ENCODE measurements around the gene TP53RK.

The TP53RK gene

DNA sequence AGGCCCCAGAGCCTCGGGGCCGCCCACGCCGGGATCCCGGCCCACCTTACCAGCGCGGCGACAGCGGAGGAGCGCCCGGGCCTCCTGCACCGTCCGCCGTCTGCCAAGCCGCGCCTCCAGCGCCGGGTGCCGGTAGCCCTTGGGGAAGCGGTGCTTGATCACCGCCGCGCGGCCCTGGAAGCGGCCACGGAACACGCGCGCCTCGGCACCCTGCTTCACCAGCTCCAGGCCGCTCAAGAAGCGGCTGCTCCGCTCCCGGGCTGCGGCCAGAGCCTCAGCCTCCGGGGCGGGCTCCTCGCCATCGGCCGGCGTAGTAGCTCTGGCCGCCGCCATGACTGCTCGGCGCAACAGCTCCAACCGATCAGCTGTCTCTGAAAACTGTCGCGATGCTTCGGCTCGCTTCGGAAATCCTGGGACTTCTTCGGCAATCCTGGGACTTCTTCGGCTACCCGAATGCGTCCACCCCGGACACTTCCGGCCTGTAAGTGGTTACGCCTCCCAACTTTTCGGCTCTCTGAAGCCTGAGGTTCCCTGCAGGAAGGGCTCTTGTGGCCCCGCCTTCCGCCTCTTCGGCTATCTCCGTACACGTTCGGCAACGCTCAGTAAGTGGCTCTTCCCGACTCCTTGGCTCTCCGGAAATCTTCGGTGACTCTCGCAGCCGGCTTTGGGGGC lies at the start of gene TP53RK:
Gene TP53RK (minus strand): TSS at position 363 of the 672 bp plus-strand sequence. CDS start 30 bp downstream, at position 333.
- peak; percentile 76 to 94 (median 84) for DNase-seq

DNA sequence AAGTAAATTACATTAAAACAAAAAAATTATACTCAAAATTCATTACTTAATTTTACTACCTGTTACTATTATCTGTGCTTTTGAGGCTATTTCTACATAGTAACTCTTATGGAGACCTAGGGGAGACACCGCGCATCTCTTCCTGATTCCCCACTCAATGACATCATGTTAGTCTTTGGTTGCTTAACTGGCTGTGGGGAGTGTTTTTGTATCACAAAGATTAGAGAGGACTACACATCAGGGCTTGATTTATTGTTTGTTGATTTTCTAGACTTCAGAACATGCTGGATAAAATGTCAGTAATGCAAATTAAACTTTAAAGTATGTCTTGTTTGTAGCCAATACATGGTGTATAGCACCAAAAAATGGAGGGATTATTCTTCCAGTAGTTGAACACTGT lies 46.2 kb upstream of the TP53RK start:
- no peak for DNase-seq

DNA sequence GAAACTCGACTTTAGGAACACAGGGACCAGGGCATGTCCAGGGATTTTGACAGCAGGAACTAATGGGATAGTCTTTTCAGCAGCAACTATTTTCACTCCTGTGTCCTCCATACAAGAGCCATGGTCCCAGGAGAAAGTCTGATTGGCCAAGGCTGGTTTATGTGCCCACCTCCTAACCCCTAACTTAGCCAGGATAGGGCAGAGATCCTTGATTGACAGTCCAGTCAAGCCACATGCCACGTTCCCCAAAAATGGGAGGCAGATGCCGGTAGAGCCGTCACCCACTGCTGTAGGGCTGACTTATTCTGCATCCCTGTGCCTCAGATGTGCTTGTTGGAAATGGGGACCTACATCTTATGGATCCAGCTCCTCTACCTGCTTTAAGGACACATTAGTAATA lies 42.5 kb upstream of the TP53RK start:
- no peak for DNase-seq

DNA sequence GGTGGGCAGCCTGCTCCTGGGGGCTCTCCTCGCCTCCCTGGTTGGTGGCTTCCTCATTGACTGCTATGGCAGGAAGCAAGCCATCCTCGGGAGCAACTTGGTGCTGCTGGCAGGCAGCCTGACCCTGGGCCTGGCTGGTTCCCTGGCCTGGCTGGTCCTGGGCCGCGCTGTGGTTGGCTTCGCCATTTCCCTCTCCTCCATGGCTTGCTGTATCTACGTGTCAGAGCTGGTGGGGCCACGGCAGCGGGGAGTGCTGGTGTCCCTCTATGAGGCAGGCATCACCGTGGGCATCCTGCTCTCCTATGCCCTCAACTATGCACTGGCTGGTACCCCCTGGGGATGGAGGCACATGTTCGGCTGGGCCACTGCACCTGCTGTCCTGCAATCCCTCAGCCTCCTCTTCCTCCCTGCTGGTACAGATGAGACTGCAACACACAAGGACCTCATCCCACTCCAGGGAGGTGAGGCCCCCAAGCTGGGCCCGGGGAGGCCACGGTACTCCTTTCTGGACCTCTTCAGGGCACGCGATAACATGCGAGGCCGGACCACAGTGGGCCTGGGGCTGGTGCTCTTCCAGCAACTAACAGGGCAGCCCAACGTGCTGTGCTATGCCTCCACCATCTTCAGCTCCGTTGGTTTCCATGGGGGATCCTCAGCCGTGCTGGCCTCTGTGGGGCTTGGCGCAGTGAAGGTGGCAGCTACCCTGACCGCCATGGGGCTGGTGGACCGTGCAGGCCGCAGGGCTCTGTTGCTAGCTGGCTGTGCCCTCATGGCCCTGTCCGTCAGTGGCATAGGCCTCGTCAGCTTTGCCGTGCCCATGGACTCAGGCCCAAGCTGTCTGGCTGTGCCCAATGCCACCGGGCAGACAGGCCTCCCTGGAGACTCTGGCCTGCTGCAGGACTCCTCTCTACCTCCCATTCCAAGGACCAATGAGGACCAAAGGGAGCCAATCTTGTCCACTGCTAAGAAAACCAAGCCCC lies 36.2 kb upstream of the TP53RK start:
- DNase-seq, result no peak

DNA sequence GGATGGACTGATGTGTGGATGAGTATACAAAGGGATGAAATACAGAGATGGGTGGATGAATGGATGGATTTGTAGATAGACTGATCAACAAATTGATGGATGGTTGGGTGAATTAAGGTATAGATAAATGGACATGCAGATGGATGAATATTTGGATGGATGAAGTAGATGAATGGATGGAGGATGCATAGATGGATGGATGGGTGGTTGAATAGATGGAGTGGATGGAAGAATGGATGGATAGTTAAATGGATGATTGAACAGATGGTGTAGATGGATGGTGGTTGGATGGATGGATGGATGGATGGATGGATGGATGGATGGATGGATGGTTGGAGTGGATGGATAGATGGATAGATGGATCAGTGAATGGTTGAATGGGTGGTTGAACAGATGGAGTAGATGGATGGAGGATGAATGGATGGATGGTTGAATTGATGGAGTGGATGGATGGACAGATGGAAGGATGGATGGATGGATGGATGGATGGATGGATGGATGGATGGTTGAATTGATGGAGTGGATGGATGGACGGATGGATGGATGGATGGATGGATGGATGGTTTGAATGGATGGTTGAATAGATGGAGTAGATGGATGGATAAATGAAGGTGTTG lies 35.2 kb upstream of the TP53RK start:
- no peak for DNase-seq

DNA sequence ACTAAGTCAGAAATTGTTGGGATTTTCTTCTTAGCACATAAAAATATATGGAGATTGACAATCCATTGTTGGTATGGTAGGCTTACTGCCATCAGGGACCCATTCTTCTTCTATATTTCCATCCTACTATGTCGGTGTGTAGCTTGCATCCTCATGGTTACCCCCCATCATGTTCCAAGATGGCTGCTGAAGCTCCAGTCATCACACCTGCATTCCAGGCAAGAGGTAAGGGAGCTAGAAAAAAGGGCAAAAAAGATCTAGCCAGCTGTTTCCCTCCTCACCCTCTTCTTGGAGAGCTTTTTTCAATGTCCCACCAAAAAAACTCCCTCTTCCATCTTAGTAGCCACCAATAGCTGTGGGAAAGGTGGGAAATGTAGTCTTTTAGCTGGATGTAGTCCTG lies 33.8 kb upstream of the TP53RK start:
- DNase-seq, result no peak

DNA sequence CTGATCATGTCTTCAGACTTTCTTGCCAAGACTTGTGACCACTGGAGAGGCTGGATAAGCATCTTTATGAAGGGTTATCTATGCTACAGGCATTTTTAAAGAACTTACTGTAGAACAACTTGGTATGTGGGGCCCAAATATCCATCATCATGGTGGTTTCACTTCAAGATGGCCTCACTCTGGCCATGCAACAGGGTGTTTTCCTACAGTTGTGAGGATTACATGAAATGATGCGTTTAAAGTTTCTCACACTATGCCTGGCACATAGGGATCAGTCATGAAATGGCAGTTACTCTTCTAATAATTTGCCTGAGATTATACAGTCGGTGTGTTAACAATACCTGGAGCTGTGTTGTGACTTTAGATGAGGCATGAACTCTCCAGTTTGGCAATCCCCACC lies 33.2 kb upstream of the TP53RK start:
- no peak for DNase-seq

DNA sequence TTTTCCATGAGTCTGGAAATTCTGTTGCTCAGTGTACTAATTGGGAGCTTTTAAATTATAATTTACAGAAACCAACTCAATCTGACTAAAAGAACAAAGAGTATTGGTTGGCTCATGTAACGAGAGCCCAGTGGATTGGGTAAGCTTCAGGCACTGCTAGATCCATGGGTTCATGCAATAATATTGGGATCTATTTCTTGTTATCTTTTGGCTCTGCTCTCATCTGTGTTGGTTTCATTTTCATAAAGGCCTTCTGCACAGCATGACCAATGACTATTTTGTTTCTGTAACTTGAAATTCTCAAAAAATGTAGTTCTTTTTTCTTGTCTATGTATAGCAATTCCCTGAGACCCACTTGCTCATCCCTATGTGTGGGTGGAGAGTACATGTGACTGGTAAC lies 32.2 kb upstream of the TP53RK start:
- DNase-seq, result no peak

DNA sequence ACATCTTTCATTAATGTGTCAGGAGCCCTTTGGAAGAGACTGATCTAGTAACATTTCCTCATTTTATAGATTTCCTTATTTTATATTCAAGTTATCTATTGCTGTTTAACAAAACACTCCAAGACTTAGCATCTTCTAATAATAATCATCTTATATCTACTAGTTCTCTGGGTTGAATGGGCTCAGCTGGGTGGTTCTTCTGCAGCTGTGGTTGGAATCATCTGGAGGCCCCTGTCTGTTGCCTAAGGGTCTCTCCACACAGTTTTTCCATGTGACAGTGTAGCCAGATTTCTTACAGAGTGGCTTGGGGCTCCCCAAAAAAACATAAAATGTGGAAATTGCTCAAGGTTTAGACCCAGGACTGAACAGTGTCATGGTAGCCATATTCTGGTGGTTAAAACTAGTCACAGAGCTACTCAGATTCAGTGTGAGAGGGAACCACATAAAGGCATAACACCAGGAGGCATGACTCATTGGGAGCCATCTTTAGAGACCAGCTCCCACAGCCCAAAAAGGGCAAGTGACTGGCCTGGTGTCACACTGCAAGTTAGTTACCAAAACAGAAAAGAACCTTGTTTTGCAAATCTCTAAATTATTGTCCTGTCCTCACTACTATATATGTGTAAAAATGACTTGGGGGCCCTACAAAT lies 31.7 kb upstream of the TP53RK start:
- no peak for DNase-seq

DNA sequence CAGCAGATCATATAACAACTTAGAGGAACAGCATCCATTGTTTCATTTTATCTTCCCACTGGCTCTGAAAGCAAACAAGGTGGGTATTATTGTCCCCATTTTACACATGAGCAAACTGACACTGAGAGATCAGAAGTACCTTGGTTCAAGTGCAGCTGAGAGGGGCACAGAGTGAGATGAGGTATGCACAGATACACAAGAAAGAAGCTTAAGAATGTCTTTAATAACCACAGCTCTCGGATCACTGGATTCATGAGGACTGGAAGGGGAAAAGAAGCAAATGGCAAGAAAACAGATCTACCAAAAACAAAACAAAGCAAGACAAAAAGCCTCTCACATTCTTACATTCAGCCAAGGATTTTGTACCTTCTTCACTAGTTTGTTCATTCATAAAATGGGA lies 30.8 kb upstream of the TP53RK start:
- no peak for DNase-seq

DNA sequence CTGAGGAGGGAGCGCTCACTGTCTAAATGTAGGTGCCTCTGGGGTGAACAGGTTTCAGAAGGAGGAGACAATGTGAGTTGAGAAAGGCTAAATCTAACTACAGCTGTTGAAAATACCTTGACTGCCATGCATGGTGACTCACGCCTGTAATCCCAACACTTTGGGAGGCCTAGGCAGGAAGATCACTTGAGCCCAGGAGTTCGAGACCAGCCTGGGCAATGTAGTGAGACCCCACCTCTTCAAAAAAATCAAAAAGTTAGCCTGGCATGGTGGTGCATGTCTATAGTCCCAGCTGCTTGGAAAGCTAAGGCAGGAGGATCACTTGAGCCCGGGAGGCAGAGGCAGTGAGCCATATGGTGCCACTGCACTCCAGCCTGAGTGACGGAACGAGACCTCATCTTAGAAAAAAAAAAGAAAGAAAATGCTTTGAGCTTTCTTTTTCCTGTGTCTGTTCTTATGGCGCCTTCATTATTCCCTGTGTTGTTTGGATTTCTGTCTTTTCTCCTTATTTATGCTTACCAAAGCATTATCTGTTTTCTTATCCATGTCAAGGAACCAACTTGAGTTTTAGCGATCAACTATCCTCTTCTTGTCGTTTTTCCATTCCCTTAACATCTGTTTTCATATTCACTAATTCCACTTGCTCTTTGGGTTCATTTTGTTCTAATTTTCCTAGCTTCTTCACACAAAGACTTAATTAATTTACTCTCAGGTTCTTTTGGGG lies 28.7 kb upstream of the TP53RK start:
- DNase-seq, result no peak

DNA sequence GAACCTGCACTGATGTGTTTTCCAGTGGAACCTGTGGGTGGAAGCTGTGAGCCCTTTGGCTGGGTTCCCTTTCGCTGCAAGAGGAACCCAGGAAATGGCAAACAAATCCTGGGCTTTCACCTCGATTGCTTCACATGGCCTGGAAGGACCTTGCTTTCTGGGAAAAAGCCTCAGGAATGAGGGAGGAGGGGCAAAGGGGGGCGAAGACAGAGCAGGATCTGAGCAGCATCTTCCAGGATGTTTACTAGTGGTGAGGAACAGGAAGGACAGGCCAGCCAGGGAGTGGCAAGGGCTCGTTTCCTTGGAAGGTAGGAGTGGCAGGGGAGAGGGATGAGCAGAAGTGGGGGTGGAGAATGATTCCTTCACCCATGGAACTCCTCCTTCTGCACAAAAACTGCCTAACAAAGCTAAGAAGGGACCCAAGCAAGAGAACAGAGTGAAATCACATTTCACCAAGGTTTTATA lies 26.1 kb upstream of the TP53RK start:
- DNase-seq, result no peak

DNA sequence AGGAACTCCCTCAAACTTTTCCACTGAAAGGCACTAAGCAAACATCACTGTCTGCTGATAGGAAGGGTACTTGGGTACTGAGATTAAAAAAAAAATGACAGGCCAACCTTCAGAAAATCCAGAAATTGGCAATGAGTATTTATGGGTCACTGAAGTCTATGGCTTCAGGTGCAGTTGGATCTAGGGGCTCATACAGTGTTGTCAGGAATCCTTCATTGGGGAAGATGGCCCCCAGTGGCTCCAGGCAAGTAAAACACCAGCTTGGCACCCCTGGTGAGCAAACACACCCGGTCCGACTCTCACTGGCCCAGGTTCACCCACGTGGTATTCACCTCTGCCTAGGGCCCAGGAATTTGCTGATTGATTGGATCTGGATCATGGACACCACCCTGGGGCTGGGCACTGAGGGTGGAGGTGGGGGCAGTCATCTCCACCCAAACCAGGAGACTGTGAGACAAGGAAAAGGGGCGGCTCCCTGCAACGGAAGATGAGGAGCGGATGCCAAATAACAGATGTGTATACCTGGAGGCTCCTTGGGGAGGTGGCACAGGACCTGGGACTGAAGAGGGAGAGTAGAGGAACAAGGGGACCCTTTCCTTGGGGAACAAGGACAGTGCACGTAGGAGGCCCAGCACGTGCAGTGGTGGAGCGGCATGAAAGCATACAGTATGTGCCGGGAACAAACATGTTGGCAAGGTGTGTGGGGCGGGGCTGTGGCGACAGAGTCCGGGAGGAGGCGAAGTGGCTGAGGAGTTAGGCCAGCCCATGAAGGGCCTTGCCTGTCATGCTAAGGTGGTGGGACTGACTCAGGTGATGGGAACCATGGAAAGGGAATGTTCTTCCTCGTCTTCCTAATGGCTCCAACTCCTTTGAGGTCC lies 25.0 kb upstream of the TP53RK start:
- DNase-seq, result no peak

DNA sequence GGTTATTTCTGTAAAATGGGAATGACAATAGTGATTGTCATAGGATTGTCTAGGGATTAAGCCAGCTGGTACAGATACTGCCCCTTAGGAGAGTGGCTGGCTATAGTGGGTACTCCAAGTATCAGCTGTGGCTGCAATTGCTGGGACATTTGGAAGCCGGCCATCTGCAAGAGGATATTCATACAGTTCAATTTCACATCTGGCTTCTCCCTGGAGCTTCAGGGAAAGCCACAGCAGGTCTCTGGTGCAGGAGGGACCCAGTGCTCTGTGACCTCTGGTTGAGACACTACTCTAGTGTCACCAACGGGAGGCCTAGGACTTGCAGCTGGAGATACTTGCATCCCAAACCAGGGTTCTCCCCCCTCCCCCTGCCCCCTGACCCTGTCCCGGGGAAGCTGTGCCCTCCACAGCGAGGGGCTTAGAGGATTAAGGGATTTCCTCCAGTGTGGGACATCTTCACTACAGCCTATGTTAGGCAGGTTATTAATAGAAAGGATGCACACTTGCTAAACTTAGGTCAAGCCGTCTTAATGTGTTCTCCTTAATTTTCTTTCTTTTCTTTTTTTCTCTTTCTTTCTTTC lies 22.9 kb upstream of the TP53RK start:
- no peak for DNase-seq

DNA sequence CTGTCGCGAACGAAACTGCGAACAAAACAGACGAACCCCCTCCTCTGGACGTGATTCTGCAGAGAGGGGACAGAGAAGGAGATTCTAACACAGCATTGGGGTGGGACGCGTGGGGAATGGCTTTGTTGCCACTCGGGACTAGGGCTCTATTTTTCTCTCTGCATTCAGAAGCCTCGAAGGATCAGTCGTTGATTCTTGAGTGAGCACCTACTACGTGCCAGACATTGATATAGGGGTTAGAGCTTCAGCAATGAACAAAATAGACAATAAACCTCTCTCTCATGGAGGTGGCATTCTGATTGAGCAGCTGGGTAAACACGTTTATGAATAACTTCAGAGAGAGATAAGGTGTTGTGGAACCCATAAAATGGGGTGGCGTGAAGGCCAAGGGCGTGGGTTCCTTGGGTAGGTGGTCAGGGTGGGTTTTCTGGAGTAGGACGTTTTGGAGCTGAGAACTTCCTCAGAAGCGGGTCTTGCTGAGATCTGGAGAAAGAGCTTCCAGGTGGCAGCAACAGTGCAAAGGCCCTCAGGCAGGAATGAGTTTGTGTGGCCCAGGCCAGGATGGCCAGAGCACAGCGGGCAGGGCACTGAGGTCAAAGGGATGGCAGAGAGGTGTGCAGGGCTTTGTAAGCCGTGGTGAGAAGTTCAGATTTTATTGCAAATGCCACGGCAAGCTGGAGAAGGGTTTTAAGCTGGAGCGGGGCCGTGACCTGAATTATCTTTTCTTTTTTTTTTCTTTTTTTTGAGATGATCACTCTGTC lies 21.1 kb upstream of the TP53RK start:
- no peak for DNase-seq

DNA sequence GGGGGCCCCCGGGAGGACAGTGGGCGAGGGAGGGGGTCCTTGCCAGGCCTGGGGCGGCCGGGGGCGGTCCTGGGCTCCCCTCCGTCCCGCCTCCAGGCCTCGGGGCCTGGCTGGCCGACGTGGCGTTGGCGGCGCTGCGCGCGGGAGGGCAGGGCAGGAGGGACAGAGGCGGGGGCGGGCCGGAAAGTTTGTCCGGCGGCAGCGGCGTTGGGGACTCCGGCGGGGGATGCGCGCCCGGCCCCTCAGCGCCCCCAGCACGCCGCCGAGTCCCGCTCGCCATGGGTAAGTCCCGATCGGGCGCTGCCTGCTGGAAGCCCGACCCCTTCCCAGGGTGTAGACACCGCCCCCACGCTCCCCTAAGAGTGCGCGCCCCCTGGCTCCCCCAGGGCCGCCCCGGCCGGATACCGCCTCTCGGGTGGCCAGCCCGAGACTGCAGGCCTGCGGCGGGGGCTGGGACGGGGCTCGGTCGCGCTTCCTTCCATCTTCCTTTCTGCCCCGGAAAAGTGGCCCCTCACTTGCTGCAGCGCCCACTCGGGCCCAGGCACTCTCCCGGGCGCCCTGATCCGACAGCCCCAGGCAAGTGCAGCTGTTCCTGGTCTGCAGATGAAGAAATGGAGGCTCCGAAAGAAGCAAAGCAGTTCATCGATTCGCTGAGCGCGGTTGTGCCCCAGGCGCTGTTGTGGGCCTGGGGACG lies 20.4 kb upstream of the TP53RK start, which contains the start of gene SLC2A10:
Gene SLC2A10 (plus strand): TSS at position 191 of the 694 bp plus-strand sequence. CDS start 88 bp downstream, at position 279.
- no peak for DNase-seq

DNA sequence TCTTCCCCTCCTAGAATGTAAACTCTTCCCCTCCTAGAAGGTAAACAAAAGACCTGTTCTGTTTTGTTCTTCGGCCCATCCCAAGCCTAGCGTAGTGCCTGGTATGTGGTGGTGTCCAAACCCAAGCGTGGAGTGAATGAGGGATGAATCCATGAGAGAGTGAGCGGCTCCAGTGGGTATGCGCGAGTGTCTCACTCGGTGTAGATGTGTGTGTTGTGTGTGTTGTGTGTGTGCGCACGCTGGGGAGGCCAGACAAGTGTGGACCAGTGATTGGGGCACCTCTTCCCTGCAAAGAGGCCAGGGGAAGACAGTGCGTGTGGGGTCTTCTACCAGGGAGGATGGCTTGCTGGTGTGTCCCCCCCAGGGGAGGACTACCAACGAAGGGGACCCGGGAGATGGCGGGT lies 19.8 kb upstream of the TP53RK start:
- no peak for DNase-seq

DNA sequence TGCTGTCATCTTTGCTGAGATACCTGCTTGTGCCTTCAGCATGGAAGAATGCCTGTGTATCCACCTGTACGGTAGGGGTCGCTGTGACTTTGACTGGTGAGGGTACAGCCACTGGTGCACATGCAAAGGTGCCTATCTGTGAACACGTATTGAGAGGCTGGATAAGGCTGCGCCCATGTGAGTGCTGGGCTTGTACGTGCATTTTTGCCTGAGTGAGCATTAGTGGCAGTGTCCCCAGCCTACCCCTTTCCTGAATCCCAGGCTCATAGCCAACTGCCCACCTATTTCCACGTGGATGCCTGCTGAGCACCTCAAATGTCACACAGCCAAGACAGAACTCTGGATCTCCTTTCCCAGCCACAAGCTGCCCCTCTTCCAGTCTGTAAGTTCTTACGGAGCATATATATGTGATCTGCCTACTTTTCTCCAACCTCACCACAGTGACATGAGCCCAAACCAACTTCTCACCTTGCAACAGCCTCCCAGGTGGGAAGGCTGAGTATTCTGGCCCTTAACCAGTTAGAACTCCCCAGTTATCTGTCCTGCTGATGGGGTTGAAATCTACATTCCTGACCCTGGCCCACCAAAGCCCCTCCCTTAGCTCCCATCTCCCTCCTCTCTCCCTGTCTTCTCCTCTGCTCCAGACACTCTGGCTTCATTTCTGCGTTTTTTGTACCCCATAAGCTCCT lies 19.1 kb upstream of the TP53RK start:
- no peak for DNase-seq

DNA sequence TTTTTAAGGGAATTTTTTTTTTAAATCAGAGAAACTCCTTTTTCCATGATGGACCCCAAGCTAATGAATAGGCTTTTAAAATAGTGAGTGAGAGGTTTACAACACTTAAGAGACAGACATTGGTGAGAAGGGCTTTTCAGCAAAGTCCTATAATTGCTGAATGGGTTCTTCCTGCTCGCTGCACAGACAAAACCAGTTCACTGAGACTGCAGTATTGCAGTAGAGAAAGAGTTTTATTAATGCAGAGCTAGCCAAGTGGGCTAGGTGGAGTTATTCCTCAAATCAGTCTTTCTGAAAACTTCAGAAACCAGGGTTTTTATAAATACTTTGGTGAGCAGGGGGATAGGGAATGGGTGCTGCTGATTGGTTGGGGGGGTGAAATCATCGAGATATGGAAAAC lies 17.0 kb upstream of the TP53RK start:
- DNase-seq, result no peak
